NCI-H1694 treated with DMSO at 0.1 percent for 48 hours (cell line): ENCODE results near the gene SDR9C7.

Experiments used
- DNase-seq: peaks from one replicate; lab custom pipeline; 2025; lab: John Stamatoyannopoulos, UW

SDR9C7 gene

DNA sequence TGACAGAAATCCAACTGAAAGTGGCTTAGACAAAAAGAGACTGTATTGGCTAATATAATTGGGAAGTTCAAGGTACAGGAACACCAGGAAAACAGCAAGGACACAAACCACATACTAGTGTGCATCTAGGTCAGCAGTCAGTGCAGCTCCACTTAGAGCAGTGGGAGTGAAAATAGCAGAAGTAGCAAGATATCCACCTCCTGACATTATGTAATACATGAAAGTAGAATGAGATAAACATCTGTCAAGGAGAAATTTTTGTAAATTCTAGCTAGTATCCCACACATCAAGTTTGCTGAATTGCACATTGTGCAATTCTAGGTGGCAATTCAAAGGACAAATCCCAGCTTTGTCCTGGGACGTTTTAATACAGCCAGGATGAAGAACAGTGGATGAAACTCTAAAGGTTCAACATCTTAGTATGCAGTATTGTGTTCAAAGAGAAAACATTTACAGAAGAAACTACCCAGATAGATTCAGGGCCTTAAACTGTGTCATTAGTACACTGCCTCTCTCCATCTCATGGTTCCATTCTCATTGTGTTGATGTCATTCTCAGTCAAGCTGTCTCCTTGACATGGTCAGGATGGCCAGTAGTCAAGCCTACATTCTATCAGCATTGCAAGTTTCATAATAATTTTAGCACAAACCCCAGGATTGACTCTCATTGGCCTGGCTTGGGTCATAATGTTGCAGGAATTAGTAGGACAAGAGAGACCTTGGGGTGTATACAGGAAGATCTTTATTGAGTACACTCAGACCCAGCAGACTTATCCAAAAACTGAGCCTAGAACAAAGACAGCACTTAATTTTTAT lies 56.8 kb downstream of the SDR9C7 start:
- DNase-seq = no peak

- no peak for DNase-seq
Measured at GRCh38 chr12:56874821-56875220, 59.4 kb downstream of the SDR9C7 start.

GRCh38 chr12:56873382-56873781 lies 60.8 kb downstream of the SDR9C7 start:
- DNase-seq = no peak
